ENCODE measurements around the gene DNAH14.
"Not testable (repeated sequence)": the region's sequence is repeated elsewhere in the genome, so short reads cannot be mapped to it uniquely, and the experiment has no call there.

Gene DNAH14

DNA sequence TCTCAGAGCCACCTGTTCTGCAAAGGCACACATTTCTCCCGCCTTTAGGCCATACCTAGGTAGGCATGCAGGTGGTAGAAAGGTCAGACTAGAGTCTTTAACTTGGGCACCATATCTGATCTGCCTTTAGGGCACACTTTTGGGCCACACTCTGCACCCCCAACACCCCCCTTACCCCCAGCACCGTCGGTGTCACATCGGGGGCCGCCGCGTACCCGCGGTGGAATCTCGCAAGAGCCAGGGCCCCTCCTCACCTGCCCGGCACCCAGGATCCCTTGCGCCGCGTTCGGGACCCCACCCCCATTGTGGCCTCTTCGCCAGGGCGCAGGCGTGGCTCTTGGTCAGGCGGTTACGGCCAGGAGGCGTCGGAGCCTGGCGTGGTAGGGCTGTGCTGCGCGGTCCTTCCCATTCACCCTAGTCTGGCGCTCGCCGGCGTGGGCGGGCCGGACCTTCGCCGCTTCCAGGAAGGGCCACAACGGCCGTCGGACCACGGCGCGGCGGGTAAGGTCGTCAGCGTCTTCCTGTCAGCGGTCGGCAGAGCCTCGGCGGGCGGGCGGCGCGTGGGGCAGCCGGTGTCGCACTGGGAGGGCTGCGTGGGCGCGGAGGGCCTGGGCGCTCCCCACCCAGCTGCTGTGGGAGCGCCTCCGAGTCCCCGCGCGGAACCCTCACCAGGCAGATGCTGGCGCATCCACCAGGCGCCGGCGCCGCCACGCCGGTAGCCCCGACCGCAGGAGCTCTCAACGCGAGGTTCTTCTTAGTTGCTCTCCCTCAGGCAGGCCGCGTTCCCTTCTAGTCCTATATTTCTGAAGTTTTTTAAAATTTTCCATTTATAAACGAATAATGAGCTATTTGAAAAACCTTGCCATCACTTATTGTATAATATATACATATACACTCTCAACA lies at the start of gene DNAH14:
Gene DNAH14, plus strand, starts transcription at position 341 of the 903 bp plus-strand sequence. CDS start 23,028 bp downstream, outside the sequence.
- DNase-seq = no peak

DNA sequence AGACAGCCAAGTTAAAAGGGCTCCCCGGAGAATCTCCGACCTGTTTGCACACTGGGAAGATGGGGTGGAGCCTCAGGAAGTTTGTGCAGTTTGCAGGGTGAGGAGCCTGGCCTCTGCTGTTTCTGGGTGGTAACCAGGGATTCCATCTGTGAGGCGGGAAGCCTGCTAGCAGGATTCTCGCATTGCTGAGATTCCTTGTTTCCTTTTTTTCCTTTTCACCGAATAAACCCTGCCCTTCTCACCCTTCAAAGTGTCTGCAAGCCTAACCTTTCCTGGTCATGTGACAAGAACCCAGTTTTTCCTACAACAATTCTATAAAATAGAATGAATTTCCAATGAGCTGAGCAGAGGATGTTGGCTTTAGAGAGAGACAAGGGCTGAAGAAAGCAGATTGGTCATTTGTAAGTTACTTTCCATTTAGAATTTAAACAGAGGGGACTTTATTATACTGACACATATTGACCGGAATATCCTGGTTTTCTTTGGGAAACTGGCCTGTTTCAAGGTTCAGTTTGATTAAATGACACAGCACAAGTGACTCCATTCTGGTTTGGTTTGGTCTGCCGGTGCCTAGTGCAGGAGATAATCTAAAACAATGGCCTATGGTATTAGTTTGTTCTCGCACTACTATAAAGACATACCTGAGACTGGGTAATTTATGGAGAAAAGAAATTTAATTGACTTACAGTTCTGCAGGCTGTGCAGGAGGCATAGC lies 48.7 kb upstream of the DNAH14 start:
- DNase-seq = no peak

DNA sequence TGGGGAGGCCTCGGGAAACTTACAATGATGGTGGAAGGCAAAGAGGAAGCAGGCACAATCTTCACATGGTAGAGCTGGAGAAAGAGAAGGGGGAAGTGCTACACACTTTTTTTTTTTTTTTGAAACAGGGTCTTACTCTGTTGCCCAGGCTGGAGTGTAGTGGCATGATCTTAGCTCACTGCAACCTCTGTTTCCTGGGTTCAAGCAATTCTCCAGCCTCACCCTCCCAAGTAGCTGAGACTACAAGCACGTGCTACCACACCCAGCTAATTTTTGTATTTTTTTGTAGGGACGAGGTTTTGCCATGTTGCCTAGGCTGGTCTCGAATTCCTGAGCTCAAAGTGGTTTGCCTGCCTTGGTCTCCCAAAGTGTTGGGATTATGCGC lies 48.2 kb upstream of the DNAH14 start:
- not testable (repeated sequence) for DNase-seq

DNA sequence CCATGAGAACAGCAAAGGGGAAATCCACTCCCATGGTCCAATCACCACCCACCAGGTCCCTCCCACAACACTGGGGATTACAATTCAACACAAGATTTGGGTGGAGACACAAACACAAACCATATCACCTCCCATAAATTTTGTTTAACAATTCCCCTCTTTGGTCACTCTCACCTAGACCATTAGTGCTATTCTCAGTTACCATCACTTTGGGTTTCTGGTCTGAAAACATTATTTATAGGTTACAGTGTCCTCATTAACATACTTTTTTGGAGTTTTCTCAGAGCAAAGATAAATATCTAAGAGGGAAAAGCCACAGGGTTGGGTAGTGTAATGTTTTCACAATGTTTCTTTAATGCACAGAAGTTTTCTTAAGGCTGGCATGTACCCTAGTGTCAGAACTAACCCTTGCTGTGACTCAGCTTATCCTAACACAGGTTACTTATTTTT lies 47.7 kb upstream of the DNAH14 start:
- no peak for DNase-seq

DNA sequence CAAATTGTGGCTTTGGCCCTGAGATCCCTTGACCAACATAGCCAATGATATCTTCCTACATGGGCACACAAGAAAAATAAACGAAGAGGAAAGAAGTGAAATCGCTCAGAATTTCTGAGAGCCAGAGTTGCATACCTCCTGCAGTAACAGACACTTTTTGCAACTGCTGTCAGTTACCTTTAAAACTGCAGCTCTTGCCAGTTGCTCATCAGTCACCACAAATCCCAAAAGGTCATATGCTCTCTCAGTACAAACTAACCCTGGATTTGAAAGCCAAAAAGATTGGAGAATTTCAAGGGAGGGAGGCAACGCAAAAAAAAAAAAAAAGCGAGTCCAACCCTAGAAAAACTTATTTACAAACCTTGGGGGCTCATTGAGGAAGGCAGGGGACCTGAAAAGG lies 47.2 kb upstream of the DNAH14 start:
- no peak for DNase-seq

DNA sequence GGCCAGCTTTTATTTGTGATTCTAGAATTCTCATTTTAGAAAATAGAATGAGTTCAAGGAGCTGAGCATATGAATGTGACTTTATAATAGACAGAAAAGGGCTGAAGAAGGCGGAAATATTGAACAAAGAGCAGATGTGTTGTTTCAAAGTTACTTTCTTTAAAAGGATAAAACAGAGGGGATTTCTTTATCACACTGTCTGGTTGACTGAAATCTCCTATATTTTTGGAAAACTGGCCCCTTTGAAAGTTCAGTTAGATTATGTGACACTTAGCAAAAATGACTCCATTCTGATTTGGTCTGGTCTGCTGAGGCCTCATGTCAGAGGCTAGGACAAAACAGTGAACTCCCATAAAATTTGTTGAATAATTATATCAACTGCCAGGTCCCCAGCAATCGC lies 46.4 kb upstream of the DNAH14 start:
- no peak for DNase-seq

DNA sequence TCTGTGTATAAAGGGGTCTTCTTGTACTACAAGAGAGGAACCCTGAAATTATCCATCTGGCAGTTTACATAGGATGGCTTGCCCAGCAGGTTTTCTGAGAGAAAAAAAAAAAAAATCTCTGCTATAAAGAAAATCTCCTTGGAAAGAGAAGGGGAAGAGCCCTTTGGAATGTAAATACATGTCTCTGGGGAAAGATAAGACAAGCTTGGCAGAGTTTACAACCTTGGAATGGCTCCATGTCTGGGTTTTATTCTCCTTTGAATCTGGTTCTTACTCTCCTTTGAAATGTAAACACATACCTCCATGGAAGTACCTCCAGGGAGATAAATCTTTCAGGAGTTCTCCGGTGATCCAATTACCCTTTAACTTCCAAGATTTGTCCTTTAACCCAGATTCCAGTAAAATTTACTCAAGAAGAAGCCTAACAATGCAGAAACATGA lies 45.1 kb upstream of the DNAH14 start:
- DNase-seq = no peak

DNA sequence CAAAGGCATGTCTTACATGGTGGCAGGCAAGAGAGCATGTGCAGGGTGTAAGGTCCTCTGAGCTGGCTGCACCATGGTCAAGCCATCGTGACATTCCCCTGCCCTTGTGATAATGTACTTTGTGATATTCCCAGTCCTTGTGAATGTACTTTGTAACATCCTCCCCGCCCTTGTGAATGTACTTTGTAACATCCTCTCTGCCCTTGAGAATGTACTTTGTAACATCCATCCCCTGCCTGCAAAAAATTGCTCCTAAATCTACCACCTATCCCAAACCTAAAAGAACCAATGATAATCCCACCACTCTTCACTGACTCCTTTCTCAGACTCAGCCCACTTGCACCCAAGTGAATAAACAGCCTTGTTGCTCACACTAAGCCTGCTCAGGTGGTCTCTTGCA lies 44.1 kb upstream of the DNAH14 start:
- DNase-seq = not testable (repeated sequence)

DNA sequence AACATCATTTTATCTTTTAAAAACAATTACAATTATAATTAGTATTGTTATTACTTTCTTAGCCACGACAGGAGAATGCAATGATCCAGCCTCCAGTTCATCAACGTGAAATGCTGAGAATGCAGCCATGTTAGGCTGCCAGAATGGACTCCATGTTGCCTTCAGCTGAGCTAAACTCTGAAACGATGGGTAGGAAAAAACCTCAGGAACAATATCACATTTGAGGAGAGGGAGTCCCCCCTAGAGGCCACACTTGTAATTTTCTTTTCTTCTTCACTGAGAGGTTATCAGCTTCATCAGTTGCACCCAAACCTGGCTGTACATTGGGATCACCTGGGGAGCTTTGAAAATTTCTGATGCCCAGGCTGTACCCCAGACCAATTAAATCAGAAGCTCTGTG lies 34.6 kb upstream of the DNAH14 start:
- DNase-seq = no peak

DNA sequence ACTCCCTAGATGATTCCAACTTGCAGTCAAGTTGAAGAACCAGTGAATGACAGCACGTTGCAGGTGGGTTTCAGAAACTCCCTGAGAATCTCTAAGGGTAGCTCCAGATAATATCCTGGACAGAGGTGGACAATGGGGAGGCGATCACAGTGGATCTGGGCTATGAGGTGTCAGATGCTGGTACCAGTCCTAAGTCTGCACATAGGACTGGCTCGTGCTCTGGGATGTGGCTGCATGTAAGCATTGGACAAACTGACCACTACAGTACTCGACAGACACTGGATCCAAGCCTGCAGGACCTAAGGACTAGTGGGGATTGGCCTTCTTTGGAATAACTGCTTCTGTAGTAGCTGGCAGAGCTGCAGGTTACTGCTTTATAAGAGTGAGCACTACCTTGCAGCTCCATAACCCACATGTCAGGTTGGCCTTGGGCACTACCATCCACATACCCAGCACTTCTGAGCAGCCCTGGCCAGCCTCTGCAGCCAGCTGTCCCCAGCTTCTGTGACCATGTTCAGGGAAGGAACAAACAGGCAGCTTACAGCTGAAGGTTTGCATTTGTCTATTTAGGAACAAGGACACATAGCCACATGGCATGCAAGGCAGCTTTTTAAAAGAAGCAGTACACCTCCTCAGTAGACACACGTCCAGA lies 33.2 kb upstream of the DNAH14 start:
- DNase-seq = no peak

DNA sequence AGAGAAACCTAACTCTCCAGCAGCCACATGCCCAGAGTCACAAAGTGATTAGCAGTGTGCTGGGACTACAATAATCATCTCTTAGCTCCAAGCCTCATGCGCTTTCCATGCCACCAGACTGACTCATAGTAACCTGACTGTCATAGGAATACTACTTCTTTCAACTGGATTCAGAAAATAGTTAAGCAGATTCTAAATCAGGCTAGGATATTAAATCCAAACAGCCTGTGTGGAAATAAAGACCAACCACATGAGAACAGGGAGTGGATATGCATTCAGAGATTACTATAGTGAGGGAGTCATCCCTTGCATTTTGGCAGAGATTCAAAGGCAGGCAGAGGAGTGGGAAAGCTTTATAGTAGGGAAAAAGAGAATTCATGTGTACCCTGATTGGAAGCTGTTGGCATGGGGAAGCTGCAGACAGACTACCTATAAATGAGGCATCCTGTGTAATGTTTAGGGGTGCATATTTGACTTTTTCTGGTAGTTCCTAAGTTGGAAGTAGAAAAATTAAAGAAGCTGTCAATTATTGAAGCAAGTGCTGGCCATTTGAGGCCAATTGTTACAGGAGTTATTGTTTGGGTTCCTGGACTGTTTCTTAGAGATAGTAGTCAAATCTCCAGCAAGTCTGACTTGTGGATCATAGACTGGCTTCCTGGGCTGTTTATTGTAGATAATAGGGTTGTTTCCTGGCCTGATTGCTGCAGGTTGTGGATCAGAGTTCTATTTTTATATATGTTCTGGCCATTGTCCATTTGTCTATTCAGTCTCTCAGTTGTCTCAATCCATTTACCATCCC lies 31.7 kb upstream of the DNAH14 start:
- no peak for DNase-seq

DNA sequence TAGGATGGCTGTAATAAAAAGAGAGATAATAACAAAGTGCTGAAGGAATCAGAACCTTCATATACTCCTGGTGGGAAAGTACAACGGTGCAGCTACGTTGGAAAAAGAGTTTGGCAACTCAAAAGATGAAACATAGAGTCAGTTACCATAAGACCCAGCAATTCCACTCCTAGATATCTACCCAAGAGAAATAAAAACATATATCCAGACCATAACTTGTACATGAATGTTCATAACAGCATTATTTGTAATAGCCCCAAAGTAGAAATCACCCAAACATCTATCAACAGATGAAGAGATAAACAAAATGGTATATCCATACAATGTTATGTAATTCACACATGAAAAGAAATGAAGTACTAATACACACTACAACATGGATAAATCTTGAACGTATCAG lies 30.5 kb upstream of the DNAH14 start:
- DNase-seq = no peak

DNA sequence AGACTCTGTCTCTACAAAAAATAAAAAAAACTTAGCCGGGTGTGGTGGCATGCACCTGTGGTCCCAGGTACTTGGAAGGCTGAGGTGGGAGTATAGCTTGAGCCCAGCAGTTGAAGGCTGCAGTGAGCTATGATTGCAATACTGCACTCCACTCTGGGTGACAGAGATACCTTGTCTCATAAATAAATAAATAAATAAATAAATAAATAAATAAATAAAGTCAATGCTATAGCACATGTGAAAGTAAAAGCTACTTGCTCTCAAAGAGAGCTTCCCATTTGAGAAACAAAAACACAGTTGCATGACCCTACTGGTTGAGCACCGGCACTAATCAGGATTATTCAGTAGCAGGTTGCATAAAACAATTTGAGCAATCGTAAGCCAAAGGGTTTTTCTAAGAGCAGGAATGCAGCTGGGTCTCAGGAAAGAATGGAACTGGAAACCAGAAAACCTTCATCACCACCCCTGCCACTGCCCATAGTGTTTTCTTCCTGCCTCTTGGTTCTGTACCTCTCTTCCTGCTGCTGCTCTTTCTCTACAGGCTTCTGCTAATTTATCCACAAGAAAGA lies 29.3 kb upstream of the DNAH14 start:
- no peak for DNase-seq

DNA sequence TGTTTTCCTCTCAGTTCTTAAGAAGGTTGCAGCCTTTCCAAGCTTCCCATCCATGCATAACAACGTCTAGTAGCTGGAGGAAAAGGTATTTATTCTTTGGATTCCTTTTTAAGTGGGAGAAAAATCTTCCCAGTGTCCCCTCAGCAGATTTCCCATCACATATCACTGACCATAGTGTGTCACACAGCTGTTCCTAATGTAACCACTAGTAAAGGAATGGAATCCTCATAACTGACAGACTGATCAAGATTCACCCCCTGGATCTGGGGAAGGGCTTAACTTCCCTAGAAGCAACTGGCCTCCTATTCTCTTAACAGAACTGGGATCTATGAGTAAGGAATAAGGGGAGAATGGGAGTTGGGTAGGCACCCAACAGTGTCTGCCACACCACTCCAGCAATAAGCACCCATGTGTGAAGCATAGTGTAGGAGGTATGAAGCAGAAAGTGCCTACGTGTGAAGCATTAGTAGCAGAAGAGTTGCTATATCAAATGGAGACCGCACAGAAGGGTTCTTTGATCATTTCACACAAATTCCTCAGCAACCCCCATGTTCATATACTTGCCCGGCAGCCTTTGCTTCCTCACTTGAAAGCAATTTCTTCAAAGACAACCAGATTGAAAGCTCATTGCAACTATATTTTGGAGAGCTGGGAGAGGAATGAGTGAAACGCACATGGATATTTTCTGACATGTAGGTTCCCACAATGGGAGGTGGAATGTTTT lies 28.2 kb upstream of the DNAH14 start:
- no peak for DNase-seq

DNA sequence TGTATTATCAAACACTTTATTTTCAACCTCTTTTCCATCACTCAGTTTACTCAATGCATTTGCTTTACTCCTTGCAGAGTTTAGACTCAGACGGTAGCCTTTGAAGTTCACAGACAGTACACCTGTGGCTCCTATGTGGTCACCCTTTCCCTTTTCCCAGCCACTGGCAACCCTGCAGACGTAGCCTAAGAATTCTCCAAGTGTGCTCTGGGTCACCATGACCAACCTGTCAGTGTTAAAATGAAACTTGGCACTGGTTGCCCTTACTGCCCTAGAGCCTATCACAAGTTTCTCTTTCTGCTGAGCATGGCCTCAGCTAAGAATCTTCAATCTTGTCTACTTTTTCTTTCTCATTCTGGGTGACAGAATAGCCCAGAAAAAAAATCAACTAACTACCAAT lies 25.5 kb upstream of the DNAH14 start:
- DNase-seq = no peak

DNA sequence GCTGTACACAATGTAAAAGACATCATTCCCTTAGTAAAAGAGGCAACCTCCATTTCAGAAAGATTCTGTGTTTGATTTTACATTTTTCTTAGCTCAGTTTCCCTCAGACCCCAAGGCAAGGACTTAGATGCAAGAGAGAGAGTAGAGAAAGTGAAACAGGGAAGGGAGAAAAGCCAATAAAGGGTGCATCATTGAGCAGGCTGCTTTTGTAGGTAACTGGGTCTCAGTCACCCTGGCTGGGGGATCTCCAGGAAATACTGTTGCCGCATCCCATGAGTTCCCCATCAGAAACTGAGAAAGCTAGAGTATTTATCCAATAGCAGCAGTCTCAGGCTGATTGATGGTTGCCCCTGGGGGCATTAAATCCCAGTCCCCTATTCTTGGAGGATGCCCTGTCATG lies 23.1 kb upstream of the DNAH14 start:
- DNase-seq = no peak

DNA sequence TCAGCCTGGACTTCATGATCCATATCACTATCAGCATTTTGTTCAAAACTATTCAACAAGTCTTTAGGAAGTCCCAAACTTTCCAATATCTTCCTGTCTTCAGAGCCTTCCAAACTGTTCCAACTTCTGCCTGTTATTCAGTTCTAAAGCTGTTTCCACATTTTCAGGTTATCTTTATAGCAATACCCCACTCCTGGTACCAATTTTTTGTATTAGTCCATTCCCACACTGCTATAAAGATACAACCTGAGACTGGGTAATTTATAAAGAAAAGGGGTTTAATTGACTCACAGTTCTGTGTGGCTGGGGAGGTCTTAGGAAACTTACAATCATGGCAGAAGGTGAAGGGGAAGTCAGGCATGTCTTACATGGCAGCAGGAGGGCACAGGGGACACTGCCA lies 18.3 kb upstream of the DNAH14 start:
- DNase-seq = no peak

DNA sequence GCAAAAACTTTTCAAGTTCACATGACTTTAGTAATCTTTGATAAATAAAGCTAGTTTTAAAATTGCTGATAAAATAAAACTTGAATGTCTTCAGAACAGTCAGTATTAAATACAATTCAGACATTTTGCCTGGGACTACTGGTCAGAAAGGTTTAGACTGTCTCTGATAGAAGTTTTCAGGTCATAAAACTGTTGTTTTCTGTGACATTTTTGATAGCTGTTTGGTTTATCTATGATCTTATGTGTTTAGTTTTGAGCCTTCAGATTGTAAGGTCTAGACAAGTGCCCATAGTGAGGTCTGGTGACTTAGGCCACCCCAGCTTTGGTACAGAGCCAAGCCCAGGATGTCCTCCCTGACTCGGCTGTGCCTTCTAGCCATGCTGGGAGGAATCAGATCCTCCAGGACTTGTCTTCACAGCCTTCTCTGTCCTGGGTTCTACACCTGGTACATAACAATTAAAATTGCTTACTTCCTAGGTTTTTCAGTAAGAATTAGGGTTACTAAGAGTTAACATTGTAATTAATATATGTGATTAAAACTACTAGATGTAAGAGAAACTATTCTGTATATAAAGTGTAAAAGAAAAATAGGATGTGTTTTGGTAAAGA lies 15.1 kb upstream of the DNAH14 start:
- no peak for DNase-seq

DNA sequence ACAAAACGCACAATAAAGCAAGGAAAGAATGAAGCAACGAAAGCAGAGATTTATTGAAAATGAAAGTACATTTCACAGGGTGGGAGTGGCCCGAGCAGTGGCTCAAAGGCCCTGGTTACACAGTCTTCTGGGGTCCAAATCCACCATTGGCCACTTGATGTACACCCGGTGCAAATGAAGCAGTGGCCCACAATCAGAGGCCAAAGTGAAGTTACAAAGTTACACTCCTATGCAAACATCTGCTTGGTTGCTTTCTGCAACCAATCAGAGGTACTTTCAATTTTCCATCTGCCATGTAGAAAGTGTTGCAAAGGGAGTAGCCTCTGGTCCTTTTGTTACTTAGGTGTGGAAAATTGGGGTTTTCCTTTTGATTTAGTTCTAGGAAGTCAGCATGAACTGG lies 10.0 kb upstream of the DNAH14 start:
- no peak for DNase-seq

DNA sequence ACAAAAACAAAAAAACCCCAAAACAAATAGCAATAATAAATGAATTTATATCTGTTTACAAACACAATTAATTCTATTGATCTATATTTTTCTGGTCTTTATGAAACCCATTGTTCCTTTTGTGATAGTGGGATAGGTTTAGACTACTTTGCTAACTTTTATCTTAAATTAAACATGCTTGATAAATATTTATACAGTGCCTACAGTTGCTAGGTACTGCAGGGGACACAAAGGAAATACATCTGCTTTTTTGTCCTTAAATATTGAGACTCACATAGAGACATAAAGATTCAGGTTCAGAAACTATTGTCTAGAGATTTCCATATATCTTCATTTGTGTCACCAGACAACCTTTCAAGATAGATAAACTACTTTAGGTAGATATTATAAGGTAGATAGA lies 8.5 kb upstream of the DNAH14 start:
- no peak for DNase-seq

DNA sequence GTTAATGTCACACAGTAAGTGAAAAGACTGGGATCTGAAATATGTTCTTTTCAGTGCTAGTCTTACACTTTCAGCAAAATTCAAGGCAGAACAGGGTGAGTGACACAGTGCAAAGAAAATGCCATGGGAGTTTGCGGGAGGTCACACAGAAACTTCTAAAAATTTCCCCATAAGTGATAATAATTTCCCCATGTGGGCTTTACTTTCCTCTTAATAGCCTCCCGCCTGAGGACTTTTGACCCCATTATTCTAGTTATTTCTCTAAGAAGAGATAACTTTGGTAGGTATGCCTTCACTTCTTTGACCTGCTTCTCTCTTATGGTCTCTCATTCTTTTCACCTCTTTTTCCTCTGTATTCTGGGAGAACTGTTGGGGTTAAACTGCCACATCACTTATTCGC lies 8.1 kb upstream of the DNAH14 start:
- no peak for DNase-seq

All from SIG-M5 (cell line).